HG03139 (cell line): Measurements from ENCODE around the gene CCDC116.
"Not testable (repeated sequence)": the region's sequence is repeated elsewhere in the genome, so short reads cannot be mapped to it uniquely, and the experiment has no call there.

Experiments
- ATAC-seq: cut with Tn5 transposase; IDR thresholded peaks from one replicate; pipeline ENCODE4 v1.9.1; 2021; ENCODE audit not compliant: unreplicated experiment

Gene CCDC116

DNA sequence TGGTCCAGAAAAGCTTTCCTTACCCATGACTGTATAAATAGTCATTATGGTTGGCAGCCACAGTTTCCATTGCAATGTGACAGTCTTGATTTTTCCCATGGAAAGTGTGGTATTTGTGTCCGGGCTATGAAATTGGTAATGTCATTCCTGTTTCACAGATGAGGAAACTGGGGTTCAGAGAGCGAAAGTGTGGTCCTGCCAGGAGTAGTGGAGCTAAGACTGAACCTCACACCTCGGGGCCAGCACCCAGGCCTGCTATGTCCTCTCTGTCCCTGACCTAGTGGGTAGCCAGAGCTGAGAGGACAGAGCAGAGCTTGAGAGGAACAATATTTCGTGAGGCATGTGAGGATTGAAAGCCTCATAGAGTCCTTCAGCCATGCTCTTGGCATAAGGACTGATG is 1.5 kb upstream of the CCDC116 start:
- ATAC-seq: no peak

DNA sequence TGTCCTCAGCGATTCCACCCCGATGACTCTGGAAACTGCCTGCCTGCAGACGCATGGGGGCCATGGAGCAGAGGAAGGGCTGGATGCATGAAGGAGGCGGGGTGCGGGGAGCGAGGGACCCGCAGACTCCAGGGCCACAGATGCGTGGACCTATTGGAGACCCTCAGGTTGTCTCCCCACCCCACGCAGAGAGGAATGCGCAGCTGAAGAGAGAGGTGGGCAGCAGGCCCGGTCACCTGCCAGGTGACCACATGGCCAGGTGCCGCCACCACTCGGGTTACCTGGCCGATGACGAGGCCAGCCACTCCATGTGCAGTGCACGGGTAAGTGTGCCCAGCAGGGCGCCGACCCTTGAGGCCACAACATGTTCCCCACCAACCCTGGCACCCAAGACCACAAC is 371 bp downstream of the CCDC116 start:
- ATAC-seq: no peak

DNA sequence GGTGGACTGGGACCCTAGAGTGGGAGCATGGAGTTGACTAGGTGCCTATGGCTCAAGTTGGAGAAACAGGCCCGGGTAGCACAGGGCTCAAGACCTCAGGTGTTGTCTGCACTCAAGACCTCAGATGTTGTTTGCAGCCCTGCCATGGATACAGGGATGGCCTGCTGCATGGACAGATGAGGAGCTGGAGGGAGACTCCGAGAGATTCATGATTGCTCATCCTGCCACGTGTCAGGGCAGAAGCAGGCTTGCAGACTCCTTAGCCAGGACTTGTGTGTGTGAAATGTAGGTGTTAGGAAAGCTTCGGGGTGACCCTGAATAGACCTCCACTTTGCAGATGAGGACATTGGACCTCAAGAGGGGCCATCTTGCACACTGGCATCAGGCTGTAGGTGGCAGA is 921 bp downstream of the CCDC116 start:
- no peak for ATAC-seq

DNA sequence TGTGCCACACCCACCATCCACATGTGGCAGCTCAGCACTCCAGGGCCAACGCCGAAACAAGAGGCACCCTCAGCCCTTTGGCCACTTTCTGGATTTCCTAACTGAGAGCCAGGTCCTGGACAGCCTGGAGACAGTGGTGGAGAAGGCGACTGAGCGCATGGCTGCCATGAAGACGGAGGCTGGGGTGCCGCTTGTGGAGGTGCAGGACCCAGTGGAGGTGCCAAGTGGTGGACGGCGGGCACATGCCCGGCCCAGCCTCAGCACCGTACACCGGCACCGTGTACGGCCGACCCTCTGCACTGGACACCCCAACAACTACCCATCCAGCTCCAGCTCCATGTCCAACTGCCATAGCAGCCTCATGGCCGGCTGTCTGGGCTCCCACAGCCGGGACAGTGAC is 1.5 kb downstream of the CCDC116 start:
- ATAC-seq: no peak

DNA sequence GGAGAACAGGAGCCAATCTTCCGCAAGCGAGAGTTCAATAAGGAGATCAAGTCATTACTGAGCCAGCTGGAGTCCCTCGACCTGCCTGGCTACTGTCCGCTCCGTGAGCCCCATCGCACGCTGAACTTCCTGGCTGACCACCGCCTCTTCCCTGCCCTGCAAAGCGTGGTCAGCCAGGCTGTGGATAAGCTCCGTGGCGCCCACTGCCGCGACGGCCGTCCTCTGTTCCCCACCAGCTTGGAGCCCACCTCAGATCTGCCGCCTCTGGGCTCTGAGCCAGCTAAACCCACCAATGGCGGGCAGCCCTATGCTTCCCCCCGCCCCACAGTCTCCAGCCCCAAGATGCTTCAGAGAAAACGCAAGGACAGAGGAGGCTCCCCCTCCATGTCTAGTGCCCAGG is 2.3 kb downstream of the CCDC116 start:
- no peak for ATAC-seq

DNA sequence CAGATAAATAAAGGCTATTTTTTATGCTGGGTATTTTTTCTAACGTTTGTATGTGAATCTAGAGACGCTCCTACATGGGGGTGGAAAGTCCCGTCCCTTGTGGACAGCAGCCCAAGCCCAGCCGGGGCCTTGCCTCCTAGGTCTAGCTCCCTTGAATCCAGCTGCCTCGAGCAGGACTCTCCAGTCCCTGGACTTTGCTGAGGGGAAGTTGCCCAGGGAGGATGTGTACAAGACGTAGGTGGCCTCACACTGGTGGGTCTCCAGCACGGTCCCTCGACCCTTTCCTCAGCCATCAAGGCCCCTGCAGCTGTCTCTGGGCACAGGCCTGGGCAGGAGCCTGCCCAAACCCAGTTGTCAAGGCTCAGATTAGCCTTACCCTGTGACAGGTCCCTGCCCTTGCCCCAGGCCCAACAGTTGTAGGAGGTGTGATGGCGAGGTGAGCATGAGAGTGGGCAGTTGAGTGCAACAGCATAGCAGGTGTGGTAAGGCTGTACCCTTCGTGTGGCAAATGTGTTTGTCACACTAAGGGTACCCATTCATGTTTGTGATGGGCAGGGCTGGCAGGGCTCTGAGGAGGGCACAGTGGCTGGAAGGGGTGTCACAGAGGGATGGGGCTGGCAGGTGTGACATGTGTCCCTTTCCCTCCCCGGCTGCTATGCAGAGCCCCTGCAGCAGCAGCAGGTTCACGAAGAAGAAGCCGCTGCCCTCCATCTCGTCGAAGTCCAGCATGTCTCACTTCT is 3.4 kb downstream of the CCDC116 start:
- ATAC-seq: no peak

DNA sequence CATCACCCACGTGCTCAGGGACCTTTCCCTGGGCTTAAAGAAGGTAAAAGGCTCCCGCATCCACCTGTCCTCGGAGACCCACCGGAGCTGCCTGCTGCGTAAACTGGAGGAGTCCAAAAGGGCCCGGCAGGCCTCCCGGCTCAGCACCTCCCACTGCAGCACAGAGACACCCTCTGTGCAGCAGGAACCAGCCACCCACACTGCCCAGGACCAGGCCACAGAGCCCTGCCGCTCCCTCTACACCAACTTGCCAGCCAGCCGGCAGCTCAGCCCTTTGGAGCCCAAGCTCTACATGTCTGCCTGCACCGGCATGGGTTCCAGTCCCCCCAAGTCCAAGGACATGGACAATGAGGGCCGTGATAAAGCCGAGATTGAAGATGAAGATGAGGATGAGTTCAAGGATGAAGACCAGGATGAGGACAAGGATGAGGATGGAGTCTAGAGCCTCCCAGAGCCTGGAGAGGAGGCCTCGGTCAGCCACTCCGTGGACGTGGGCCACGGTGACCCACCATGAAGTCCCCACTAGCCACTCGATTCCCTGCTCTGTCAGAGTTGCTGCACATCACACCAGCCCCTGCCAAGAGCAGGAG is 4.2 kb downstream of the CCDC116 start:
- ATAC-seq: no peak

DNA sequence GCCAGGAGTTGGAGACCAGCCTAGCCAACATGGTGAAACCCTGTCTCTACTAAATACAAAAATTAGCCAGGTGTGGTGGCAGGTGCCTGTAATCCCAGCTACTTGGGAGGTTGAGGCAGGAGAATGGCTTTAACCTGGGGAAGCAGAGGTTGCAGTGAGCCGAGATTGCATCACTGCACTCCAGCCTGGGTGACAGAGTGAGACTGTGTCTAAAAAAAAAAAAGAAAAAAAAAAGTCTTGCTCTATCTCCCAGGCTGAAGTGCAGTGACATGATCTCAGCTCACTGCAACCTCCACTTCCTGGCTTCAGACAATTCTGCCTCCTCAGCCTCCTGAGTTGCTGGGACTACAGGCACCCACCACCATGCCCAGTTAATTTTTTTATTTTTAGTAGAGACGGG is 4.9 kb downstream of the CCDC116 start:
- not testable (repeated sequence) for ATAC-seq

DNA sequence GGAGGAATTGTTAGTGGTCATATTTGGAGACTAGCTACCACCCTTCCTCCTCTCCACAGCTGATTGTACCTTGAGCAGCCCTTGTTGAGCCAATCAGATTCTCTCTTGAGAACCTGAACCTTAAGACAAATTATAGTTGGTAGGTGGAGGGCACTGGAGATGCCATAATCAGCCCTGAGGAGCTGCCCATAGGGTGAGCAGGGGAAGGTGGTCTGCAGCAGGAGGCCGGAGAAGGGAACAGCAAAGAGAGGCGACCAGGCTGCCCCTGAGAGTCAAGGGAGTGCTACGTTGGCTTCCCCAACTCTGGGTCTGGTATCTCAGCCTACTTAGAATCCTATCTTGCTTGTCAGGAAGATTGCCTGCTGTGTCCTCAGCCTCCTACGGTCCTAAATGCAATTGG is 6.8 kb downstream of the CCDC116 start:
- ATAC-seq: no peak

DNA sequence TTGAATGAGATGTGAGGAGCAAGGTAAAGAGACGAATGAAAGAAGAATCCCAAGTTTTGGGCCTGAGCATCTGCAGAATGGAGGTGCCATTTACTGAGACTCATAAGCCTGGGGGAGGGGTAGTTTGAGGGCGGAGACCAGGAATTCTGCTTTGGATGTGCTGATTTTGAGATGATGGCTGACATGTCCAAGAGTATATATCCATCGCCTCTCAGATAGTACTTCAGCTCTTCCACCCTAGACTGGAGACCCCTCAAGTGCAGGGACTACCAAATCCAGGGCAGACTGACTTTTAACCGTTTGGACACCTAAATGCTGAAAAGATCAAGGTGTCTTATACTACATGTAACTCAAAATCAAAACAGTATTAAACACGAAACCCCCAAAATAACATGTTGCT is 8.2 kb downstream of the CCDC116 start:
- no peak for ATAC-seq

DNA sequence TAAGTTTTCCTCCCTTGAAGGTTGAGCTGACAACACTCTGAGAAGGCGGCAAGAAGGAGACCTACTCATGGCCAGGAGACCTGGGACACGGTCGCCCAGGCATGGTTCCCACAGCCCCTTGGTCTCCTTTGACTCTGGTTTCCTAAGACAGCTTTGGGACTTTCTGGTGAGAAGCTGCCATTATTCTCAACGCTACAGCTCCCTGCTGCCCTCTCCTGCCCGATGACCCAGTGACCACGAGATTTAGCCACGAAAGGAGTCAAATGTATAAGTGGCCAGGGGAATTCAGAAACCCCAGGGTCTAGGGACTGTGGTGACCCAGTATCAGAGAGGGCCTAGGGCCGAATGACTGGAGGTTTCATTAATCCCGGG is 8.8 kb downstream of the CCDC116 start:
- no peak for ATAC-seq

DNA sequence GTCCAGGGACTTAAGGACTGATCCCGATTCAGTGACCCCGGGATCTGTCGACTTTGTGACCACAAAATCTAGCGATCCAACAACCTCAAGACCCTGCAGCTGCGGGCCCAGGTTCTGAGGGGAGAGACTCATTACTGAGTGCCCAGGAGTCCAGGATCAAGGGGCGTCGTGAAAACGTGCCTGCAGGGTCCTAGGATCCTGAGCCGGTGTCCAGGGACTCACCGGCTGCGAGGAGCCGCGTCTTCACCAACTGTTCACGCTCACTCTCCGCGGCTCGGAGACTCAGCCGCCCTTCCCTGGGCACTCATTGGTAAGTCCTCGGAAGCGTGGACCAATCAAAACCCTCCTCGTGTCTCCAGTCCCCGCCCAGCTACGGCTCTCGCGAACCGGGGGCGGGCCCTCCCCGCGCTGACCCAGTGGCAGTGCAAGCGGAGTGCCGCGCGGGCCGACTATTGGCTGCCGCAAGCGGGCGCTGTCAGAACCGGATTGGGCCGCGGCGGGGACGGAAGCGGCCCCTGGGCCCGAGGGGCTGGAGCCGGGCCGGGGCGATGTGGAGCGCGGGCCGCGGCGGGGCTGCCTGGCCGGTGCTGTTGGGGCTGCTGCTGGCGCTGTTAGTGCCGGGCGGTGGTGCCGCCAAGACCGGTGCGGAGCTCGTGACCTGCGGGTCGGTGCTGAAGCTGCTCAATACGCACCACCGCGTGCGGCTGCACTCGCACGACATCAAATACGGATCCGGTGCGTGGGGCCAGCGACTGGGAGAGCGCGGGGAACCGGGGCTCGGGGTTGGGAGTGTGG is 9.4 kb downstream of the CCDC116 start, which contains the start of gene SDF2L1:
SDF2L1 (plus strand) TSS at position 514 of the 795 bp plus-strand sequence; CDS start at position 549, 35 bp downstream.
- ATAC-seq: peak; percentile 91

DNA sequence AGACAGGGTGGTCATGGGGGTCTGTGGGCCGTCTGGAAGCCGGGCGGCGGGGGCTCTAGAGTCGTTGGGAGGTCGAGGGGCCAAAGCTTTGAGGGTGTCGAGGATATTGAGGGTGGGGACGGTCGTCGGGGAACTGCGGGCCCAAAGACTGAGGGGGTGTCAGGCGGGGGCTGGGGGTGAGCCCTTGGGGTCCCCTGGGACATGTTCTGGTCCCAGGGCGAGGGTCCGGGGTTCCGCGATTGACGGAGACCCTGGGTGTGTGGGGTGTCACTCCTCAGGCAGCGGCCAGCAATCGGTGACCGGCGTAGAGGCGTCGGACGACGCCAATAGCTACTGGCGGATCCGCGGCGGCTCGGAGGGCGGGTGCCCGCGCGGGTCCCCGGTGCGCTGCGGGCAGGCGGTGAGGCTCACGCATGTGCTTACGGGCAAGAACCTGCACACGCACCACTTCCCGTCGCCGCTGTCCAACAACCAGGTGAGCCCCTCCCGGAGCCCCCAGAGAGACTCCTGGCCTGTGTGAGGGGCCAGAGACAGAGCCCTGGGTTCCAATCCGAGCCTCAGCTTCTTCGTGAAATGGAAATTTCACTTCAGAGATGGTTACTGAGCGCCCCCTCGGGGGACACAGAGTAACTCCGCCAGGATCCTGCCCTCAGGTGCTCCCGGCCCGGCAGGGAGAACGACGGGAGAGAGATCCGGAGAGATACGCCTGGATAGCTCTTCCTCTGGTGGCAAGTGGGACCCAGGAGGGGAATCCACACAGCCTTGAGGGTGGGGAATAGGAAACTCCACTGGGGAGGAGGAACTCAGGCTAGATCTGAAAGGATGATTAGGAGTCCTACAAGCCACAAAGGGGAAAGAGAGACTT is 10.3 kb downstream of the CCDC116 start:
- no peak for ATAC-seq

DNA sequence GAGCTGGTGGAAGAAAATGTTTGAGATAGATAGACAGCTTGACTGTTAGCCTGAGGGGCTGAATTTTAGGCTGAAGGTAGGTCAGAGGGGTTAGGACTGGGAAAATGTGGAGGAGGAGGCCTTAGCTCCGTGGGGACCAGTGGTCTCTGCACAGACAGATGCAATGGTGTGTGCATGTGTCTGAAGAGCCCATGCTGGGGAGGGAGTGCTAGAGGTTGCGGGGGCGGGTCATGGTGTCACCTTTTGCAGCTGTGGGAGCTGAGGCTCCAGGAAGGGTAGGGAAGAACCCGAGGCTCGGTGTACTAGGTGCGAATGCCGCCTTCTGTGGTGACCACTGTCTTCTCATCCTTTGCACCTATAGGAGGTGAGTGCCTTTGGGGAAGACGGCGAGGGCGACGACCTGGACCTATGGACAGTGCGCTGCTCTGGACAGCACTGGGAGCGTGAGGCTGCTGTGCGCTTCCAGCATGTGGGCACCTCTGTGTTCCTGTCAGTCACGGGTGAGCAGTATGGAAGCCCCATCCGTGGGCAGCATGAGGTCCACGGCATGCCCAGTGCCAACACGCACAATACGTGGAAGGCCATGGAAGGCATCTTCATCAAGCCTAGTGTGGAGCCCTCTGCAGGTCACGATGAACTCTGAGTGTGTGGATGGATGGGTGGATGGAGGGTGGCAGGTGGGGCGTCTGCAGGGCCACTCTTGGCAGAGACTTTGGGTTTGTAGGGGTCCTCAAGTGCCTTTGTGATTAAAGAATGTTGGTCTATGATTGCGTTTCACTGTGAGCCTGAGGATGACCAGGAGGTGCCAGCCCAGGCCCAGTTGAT is 11.2 kb downstream of the CCDC116 start:
- no peak for ATAC-seq

DNA sequence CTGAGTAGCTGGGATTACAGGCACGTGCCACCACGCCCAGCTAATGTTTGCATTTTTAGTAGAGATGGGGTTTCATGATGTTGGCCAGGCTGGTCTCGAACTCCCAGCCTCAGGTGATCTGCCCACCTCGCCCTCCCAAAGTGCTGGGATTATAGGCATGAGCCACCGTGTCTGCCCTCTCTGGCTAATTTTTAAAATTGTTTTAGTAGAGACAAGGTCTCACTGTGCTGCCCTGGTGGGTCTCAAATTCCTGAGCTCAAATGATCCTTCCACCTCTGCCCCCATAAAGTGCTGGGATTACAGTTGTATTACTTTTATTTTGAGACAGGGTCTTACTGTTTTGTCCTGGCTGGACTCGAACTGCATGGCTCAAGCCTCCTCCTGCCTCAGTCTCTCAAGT is 13.0 kb downstream of the CCDC116 start:
- not testable (repeated sequence) for ATAC-seq

DNA sequence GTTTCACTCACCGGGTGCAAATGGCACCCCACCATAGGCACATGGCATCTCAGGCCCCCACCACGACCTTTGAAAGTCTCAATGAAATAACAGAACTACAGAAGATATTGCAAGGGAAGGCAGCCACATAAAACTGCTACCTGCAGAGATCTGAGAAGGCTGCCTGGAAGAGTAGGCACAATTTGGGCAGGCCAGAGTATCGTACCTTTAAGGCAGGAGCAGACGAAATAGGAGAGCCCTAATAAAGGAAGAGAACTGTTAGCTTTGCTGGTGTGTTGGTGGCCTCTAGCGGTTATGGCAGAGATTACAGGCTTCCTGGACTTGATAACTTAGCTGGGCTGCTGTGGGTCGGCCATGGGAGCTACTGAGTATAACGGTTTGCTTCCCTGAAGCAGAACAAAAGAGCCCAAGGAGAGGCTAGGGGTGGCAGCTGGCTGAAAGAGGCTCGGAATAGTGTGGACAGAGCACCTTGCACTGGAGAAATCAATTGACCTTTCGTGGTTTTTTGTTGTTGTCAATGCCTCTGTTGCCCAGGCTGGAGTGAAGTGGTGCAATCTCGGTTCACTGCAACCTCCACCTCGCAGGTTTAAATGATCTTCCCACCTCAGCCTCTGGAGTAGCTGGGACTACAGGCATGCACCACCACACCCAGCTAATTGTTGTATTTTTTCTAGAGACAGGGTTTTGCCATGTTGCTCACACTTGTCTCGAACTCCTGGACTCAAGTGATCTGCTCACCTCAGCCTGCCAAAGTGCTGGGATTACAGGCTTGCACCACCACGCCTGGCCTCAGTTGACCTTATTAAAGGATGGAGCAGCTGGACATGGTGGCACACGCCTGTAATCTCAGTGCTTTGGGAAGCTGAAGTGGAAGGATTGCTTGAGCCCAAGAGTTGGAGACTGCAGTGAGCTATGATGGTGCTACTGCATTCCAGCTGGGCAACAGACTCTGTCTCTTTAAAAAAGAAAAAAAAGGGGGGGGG is 14.3 kb downstream of the CCDC116 start:
- ATAC-seq: no peak

DNA sequence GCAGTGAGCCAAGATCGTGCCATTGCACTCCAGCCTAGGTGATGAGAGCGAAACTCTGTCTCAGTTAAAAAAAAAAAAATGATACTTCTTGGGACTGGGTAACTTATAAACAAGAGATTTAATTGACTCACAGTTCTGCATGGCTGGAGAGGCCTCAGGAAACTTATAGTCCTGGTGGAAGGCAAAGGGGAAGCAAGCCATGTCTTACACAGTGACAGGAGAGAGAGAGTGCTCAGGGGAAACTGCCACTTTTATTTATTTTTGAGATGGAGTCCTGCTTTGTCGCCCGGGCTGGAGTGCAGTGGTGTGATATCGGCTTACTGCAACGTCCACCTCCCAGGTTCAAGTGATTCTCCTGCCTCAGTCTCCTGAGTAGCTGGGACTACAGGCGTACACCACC is 17.7 kb downstream of the CCDC116 start:
- ATAC-seq: no peak

DNA sequence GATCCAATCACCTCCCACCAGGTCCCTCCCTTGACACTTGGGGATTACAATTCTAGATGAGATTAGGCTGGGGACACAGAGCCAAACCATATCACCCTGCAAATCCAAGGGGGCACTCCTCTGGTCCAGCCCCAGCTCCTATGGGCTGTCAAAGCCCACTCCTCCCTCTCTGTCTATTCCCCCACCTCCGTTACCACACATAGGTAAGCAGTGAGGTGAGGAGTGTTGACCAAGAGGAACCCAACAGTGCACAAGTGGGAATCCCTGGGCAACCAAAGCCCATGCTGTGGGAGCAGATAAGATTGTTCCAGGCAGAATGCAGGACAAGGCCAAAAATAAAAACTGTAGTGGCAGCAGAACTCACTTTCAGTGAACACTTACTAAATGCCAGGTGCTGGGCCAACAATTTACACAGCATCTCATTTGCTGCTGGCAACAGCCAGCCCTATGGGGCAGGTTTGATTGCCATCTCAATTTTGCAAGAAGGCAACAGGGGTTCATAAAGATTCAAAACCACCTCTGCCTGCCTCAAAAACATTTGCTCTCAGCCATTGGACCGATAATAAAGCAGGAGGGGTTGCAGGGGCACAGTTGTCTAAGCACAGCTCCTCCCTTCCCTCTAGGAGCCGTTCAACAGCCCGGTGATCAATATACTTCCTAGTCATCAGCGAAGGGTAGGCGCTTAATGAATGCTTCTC is 18.4 kb downstream of the CCDC116 start:
- no peak for ATAC-seq
